GM21515 (cell line): ENCODE data around the gene UNC119B.

Experiments used
- ATAC-seq: cut with Tn5 transposase; IDR thresholded peaks from one replicate; pipeline ENCODE4 v1.9.1; 2021; ENCODE audit not compliant: unreplicated experiment

UNC119B gene

GRCh38 chr12:120738252-120739030 lies 28.2 kb downstream of the UNC119B start:
- no peak for ATAC-seq

GRCh38 chr12:120739031-120739762 lies 28.9 kb downstream of the UNC119B start:
- ATAC-seq, result no peak

- ATAC-seq, result no peak
Observed at GRCh38 chr12:120739821-120740613, 29.8 kb downstream of the UNC119B start.

GRCh38 chr12:120740871-120741270 lies 30.6 kb downstream of the UNC119B start:
- no peak for ATAC-seq

- ATAC-seq, result no peak
Observed at GRCh38 chr12:120741476-120742421, 31.5 kb downstream of the UNC119B start.

GRCh38 chr12:120744922-120745493 lies 34.8 kb downstream of the UNC119B start:
- ATAC-seq, result no peak

GRCh38 chr12:120748242-120748641 lies 38.0 kb downstream of the UNC119B start:
- ATAC-seq, result no peak

- no peak for ATAC-seq
Observed at GRCh38 chr12:120749256-120749655, 39.0 kb downstream of the UNC119B start.

GRCh38 chr12:120750806-120751205 lies 40.5 kb downstream of the UNC119B start:
- ATAC-seq, result no peak

- no peak for ATAC-seq
Observed at GRCh38 chr12:120751389-120751788, 41.1 kb downstream of the UNC119B start.

GRCh38 chr12:120754792-120755191 lies 44.5 kb downstream of the UNC119B start:
- ATAC-seq, result no peak

GRCh38 chr12:120755269-120755668 lies 45.0 kb downstream of the UNC119B start:
- ATAC-seq, result no peak

- no peak for ATAC-seq
Observed at GRCh38 chr12:120757226-120757742, 47.0 kb downstream of the UNC119B start.

- no peak for ATAC-seq
Observed at GRCh38 chr12:120757949-120758348, 47.7 kb downstream of the UNC119B start.

- no peak for ATAC-seq
Observed at GRCh38 chr12:120758798-120759590, 48.7 kb downstream of the UNC119B start.

GRCh38 chr12:120759591-120760348 lies 49.5 kb downstream of the UNC119B start:
- no peak for ATAC-seq

- no peak for ATAC-seq
Observed at GRCh38 chr12:120760349-120761254, 50.3 kb downstream of the UNC119B start.
